ENCODE measurements around the gene HOXC10.

HOXC10 gene

DNA sequence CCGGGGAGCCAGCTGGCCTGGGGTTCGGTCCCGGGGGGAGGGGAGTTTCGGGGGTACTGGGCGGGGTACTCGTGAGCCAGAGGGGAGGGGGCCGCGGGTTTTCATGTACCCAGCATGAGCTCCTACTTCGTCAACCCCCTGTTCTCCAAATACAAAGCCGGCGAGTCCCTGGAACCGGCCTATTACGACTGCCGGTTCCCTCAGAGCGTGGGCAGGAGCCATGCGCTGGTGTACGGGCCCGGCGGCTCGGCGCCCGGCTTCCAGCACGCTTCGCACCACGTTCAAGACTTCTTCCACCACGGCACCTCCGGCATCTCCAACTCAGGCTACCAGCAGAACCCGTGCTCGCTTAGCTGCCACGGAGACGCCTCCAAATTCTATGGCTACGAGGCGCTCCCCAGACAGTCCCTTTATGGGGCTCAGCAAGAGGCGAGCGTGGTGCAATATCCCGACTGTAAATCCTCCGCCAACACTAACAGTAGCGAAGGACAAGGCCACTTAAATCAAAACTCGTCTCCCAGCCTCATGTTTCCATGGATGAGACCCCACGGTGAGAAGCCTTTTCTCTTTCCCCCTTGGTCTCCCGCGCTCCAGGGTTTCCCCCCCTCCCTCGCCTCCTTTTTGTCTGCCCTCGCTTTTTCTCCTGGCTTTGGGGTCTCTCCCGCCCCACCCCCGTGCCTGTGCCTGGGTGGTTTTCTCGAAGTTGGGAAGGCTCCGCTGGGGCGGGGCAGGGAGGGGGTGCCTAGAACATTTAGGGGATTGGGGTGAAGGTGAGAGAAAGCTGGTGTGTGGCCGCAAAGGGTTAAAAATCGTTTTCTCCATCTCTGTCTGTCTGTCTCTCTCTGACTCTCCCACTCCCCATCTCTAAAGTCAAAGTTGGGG is 24.5 kb downstream of the HOXC10 start:
- Histone ChIP-seq H3F3A (ENCODE audit: control insufficient read depth, insufficient read depth) (no peaks in the 10 kb centered on the region; the same call in 1 of the 2 replicates), H3K4me1 (ENCODE audit: control insufficient read depth, low read length) (peaks cover 27% of the 10 kb centered on the region)

DNA sequence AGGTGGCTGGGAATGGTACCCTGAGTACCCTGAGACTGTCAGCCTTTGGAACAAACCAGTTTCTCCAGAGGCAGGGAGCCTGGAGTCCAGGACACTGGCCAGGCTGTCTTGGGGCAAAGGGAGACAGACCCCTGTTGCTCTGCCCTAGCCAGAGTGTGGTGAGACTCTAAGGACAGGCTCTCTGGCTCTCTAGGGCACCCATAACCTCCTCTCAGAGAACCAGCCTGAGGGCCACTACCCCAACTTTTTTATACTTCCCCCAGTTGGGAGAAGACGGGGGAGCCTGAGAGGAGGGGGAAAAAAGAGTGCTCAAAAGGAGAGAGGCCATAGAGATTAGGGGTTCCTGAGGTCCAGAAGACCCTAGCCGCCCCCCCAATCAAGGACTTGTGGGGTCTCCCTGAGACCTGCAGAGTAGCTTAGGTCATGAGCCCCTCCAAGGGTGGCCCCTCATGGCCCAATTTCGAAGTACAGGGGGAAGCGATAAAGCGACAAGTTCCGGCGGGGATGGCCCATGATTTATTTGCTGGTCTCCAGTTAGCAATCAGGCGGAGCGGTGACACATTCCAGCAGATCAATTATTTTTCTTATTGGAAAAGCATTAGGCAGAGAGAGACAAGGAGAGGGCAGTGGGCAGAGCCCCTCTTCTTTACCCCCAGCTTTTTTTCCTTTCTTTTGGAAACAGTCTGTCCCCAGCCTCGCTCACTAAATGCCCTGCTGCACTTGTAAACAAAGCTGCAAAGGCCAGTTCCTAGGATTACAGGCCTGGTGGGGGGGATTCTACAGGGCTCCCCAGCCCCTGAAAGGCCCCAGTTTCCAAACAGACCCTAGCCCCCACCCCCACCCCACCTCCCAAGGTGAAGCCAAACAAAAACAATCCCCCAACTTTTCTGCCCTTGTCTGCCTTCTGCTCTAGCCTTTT is 25.4 kb downstream of the HOXC10 start:
- no peak overlapping the region for H3K27ac ChIP-seq (ENCODE audit: low read depth, low read length)
- peaks cover 26% of the 10 kb centered on the region for H3K4me1 ChIP-seq (ENCODE audit: control insufficient read depth, low read length)
- TF ChIP-seq EZH2phosphoT487 (IDR thresholded peaks at IDR 0.05; ENCODE audit: borderline replicate concordance, low read length) = 0 out of 2 replicates have a peak, but pooled peaks have one; percentile 14
- TF ChIP-seq, protein P1, sequence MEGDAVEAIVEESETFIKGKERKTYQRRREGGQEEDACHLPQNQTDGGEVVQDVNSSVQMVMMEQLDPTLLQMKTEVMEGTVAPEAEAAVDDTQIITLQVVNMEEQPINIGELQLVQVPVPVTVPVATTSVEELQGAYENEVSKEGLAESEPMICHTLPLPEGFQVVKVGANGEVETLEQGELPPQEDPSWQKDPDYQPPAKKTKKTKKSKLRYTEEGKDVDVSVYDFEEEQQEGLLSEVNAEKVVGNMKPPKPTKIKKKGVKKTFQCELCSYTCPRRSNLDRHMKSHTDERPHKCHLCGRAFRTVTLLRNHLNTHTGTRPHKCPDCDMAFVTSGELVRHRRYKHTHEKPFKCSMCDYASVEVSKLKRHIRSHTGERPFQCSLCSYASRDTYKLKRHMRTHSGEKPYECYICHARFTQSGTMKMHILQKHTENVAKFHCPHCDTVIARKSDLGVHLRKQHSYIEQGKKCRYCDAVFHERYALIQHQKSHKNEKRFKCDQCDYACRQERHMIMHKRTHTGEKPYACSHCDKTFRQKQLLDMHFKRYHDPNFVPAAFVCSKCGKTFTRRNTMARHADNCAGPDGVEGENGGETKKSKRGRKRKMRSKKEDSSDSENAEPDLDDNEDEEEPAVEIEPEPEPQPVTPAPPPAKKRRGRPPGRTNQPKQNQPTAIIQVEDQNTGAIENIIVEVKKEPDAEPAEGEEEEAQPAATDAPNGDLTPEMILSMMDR (IDR thresholded peaks at IDR 0.05; ENCODE audit: low read depth, low read length, poor library complexity, severe bottlenecking) = no peak
- H3K79me2 ChIP-seq (ENCODE audit: control insufficient read depth, low read length) = no peaks in the 10 kb centered on the region
- H3K4me3 ChIP-seq (ENCODE audit: low read length) = no peak overlapping the region
- H3K4me2 ChIP-seq (ENCODE audit: low read length) = no peak overlapping the region
- no peaks in the 10 kb centered on the region; the same call in 1 of the 2 replicates for H3F3A ChIP-seq (ENCODE audit: control insufficient read depth, insufficient read depth)
- H3K27me3 ChIP-seq (ENCODE audit: control insufficient read depth, low read length) = peaks cover 91% of the 10 kb centered on the region
- H4K20me1 ChIP-seq (ENCODE audit: control insufficient read depth, insufficient read depth, low read depth, low read length) = no peaks in the 10 kb centered on the region
- H3K36me3 ChIP-seq (ENCODE audit: control insufficient read depth, low read length) = no peaks in the 10 kb centered on the region
- H3K9me3 ChIP-seq (ENCODE audit: control insufficient read depth, insufficient read depth, low read length) = no peaks in the 10 kb centered on the region
- H3K9me2 ChIP-seq (replicated peaks; ENCODE audit: control insufficient read depth, low read length) = no peaks in the 10 kb centered on the region

More for the DNA sequence above, 24.5 kb downstream of the HOXC10 start:
- Histone ChIP-seq H3K79me2 (ENCODE audit: control insufficient read depth, low read length) (no peaks in the 10 kb centered on the region), H3K27me3 (ENCODE audit: control insufficient read depth, low read length) (peaks cover 91% of the 10 kb centered on the region), H3K36me3 (ENCODE audit: control insufficient read depth, low read length) (no peaks in the 10 kb centered on the region), H3K9me2 (replicated peaks; ENCODE audit: control insufficient read depth, low read length) (no peaks in the 10 kb centered on the region), H3K9me3 (ENCODE audit: control insufficient read depth, insufficient read depth, low read length) (no peaks in the 10 kb centered on the region), H3K27ac (ENCODE audit: low read depth, low read length) (no peak overlapping the region), H4K20me1 (ENCODE audit: control insufficient read depth, insufficient read depth, low read depth, low read length) (no peaks in the 10 kb centered on the region), H3K4me2 (ENCODE audit: low read length) (no peak overlapping the region), H3K4me3 (ENCODE audit: low read length) (no peak overlapping the region)
- peak; percentile 91 for TF ChIP-seq EZH2phosphoT487 (IDR thresholded peaks at IDR 0.05; ENCODE audit: borderline replicate concordance, low read length)
- TF ChIP-seq, protein P1 (IDR thresholded peaks at IDR 0.05; ENCODE audit: low read depth, low read length, poor library complexity, severe bottlenecking) = no peak

DNA sequence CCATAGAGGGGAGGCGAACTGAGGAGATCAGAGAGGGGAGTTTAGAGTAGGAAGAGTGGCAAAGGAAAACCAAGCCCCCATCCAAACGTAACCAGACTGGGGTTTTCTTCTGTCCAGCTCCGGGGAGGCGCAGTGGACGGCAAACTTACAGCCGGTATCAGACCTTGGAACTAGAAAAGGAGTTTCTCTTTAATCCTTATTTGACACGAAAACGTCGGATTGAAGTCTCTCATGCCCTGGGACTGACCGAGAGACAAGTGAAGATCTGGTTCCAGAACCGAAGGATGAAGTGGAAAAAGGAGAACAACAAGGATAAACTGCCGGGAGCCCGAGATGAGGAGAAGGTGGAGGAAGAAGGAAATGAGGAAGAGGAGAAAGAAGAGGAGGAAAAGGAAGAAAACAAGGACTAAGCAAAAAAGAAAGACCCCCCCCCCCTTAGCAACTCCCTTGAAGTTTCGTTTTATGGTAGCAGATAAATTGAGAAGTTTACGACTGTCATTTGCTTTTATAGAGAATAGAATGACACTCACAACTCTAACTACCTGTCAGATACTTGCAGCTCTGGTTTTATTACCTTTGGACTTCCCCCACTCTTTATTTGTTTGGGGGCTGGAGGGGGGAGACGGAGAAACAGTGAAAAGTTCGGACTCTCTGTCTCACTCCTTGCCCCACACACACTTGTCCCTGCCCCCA is 26.2 kb downstream of the HOXC10 start:
- Histone ChIP-seq H3K4me1 (ENCODE audit: control insufficient read depth, low read length) (peaks cover 18% of the 10 kb centered on the region), H3K79me2 (ENCODE audit: control insufficient read depth, low read length) (no peaks in the 10 kb centered on the region), H3K9me2 (replicated peaks; ENCODE audit: control insufficient read depth, low read length) (no peaks in the 10 kb centered on the region), H3K27ac (ENCODE audit: low read depth, low read length) (no peak overlapping the region), H3K9me3 (ENCODE audit: control insufficient read depth, insufficient read depth, low read length) (no peaks in the 10 kb centered on the region), H3F3A (ENCODE audit: control insufficient read depth, insufficient read depth) (no peaks in the 10 kb centered on the region; the same call in 1 of the 2 replicates), H3K27me3 (ENCODE audit: control insufficient read depth, low read length) (peaks cover 92% of the 10 kb centered on the region), H3K36me3 (ENCODE audit: control insufficient read depth, low read length) (no peaks in the 10 kb centered on the region), H4K20me1 (ENCODE audit: control insufficient read depth, insufficient read depth, low read depth, low read length) (no peaks in the 10 kb centered on the region), H3K4me2 (ENCODE audit: low read length) (peak overlapping the region; percentile 5; the same call in 1 of the 2 replicates), H3K4me3 (ENCODE audit: low read length) (no peak overlapping the region)
- TF ChIP-seq EZH2phosphoT487 (IDR thresholded peaks at IDR 0.05; ENCODE audit: borderline replicate concordance, low read length) = no peak; the same call in none of the 2 replicates
- TF ChIP-seq, protein P1 (IDR thresholded peaks at IDR 0.05; ENCODE audit: low read depth, low read length, poor library complexity, severe bottlenecking) = no peak

All from DOHH2 (cell line).